T-helper 17 cell (primary cell): Measurements from ENCODE around the gene KAT2B. TPM values are rescaled to one million over a fixed set of nuclear protein-coding genes. Genes with fewer than 3 reads are reported as not detected.

Source experiments
- ATAC-seq: fragments of 150-1000 bp; cut with Tn5 transposase; 2 replicates; pipeline ENCODE4 v1.10.0; 2021; ENCODE audit warnings: mild to moderate bottlenecking, moderate library complexity
- DNase-seq, 3 donors: peaks; one replicate each; pipeline versions ENCODE4 v3.0.0 to v3.0.0-alpha.2; 2020 to 2021
- H3K9me3 ChIP-seq: one replicate; pipeline ENCODE4 v1.7.0; 2013; ENCODE audit warnings: low read length, mild to moderate bottlenecking; ENCODE audit not compliant: control insufficient read depth, poor library complexity, severe bottlenecking
- H3K27ac Mint-ChIP-seq: one replicate; pipeline ENCODE4 v1.8.0; 2022; ENCODE audit warnings: mild to moderate bottlenecking, moderate library complexity, mixed read lengths
- H3K27me3 Mint-ChIP-seq: one replicate; pipeline ENCODE4 v1.8.0; 2022; ENCODE audit warnings: mixed read lengths
- H3K36me3 Mint-ChIP-seq: one replicate; pipeline ENCODE4 v1.8.0; 2022; ENCODE audit warnings: low read depth, mixed read lengths
- H3K4me1 Mint-ChIP-seq: one replicate; pipeline ENCODE4 v1.8.0; 2022; ENCODE audit warnings: mild to moderate bottlenecking, mixed read lengths
- H3K4me3 Mint-ChIP-seq: one replicate; pipeline ENCODE4 v1.8.0; 2022; ENCODE audit warnings: mild to moderate bottlenecking, moderate library complexity, mixed read lengths
- total RNA-seq, 4 donors: library from RNA in 2 of 4; stranded (reverse) in 2 of 4; gene quantifications; one replicate each; pipeline ENCODE4 v1.2.3 and lab custom pipeline; 2022 to 2026

The KAT2B gene
- total RNA-seq, 2 donors from 2014 or later: 157 to 161 TPM

GRCh38 chr3:20047341-20047779 lies 7.1 kb downstream of the KAT2B start:
- Mint-ChIP-seq H3K27ac (peak overlapping the region; percentile 92), H3K36me3 (no peaks in the 10 kb centered on the region), H3K27me3 (no peaks in the 10 kb centered on the region), H3K4me3 (peak overlapping the region; percentile 55), H3K4me1 (peaks cover 72% of the 10 kb centered on the region)
- ATAC-seq: no peak
- no peak for DNase-seq
- no peaks in the 10 kb centered on the region for H3K9me3 ChIP-seq

- H3K4me1 Mint-ChIP-seq: peaks cover 74% of the 10 kb centered on the region
- no peak for ATAC-seq
- DNase-seq: no peak
- H3K27me3 Mint-ChIP-seq: no peaks in the 10 kb centered on the region
- H3K36me3 Mint-ChIP-seq: no peaks in the 10 kb centered on the region
- H3K4me3 Mint-ChIP-seq: peak overlapping the region; percentile 68
- no peaks in the 10 kb centered on the region for H3K9me3 ChIP-seq
- peak overlapping the region; percentile 92 for H3K27ac Mint-ChIP-seq
Measured at GRCh38 chr3:20047976-20048883, 8.0 kb downstream of the KAT2B start.

GRCh38 chr3:20051123-20051806 lies 11.0 kb downstream of the KAT2B start:
- H3K4me1 Mint-ChIP-seq: peaks cover 55% of the 10 kb centered on the region
- H3K4me3 Mint-ChIP-seq: peak overlapping the region; percentile 67
- DNase-seq (no peak), ATAC-seq (peak; percentile 51)
- peak overlapping the region; percentile 92 for H3K27ac Mint-ChIP-seq
- H3K27me3 Mint-ChIP-seq: no peaks in the 10 kb centered on the region
- no peaks in the 10 kb centered on the region for H3K9me3 ChIP-seq
- no peaks in the 10 kb centered on the region for H3K36me3 Mint-ChIP-seq

- no peaks in the 10 kb centered on the region for H3K9me3 ChIP-seq
- no peaks in the 10 kb centered on the region for H3K36me3 Mint-ChIP-seq
- ATAC-seq: no peak
- H3K4me3 Mint-ChIP-seq: peak overlapping the region; percentile 36
- H3K27me3 Mint-ChIP-seq: no peaks in the 10 kb centered on the region
- DNase-seq: no peak
- H3K27ac Mint-ChIP-seq: peak overlapping the region; percentile 92
- peaks cover 46% of the 10 kb centered on the region for H3K4me1 Mint-ChIP-seq
Measured at GRCh38 chr3:20052851-20053250, 12.6 kb downstream of the KAT2B start.

- DNase-seq: peak in 2 of 3 donors; percentile 24 to 60
- H3K9me3 ChIP-seq: no peaks in the 10 kb centered on the region
- no peaks in the 10 kb centered on the region for H3K27me3 Mint-ChIP-seq
- no peaks in the 10 kb centered on the region for H3K36me3 Mint-ChIP-seq
- H3K27ac Mint-ChIP-seq: no peak overlapping the region
- peak; percentile 86 for ATAC-seq
- H3K4me1 Mint-ChIP-seq: peaks cover 35% of the 10 kb centered on the region
- no peak overlapping the region for H3K4me3 Mint-ChIP-seq
Measured at GRCh38 chr3:20054549-20054987, 14.3 kb downstream of the KAT2B start.

- Mint-ChIP-seq H3K27me3 (no peaks in the 10 kb centered on the region), H3K4me3 (no peak overlapping the region), H3K4me1 (peaks cover 34% of the 10 kb centered on the region), H3K27ac (no peak overlapping the region), H3K36me3 (peaks cover 3% of the 10 kb centered on the region)
- H3K9me3 ChIP-seq: no peaks in the 10 kb centered on the region
- ATAC-seq: peak; percentile 44
- DNase-seq: no peak
Measured at GRCh38 chr3:20055020-20055775, 15.0 kb downstream of the KAT2B start.

- no peaks in the 10 kb centered on the region for H3K9me3 ChIP-seq
- Mint-ChIP-seq H3K27ac (no peak overlapping the region), H3K4me3 (no peak overlapping the region), H3K27me3 (no peaks in the 10 kb centered on the region), H3K36me3 (peaks cover 3% of the 10 kb centered on the region), H3K4me1 (peaks cover 32% of the 10 kb centered on the region)
- ATAC-seq: no peak
- DNase-seq: no peak
Measured at GRCh38 chr3:20055842-20056241, 15.6 kb downstream of the KAT2B start.

GRCh38 chr3:20056725-20057611 lies 16.7 kb downstream of the KAT2B start:
- H3K36me3 Mint-ChIP-seq: peaks cover 3% of the 10 kb centered on the region
- DNase-seq (no peak), ATAC-seq (no peak)
- peaks cover 28% of the 10 kb centered on the region for H3K4me1 Mint-ChIP-seq
- no peak overlapping the region for H3K4me3 Mint-ChIP-seq
- H3K27ac Mint-ChIP-seq: no peak overlapping the region
- no peaks in the 10 kb centered on the region for H3K27me3 Mint-ChIP-seq
- no peaks in the 10 kb centered on the region for H3K9me3 ChIP-seq

GRCh38 chr3:20057612-20058180 lies 17.4 kb downstream of the KAT2B start:
- no peaks in the 10 kb centered on the region for H3K9me3 ChIP-seq
- Mint-ChIP-seq H3K36me3 (peaks cover 3% of the 10 kb centered on the region), H3K4me3 (no peak overlapping the region), H3K4me1 (peaks cover 27% of the 10 kb centered on the region), H3K27ac (no peak overlapping the region), H3K27me3 (no peaks in the 10 kb centered on the region)
- no peak for ATAC-seq
- DNase-seq: no peak

GRCh38 chr3:20059929-20060328 lies 19.7 kb downstream of the KAT2B start:
- H3K27ac Mint-ChIP-seq: no peak overlapping the region
- H3K4me3 Mint-ChIP-seq: no peak overlapping the region
- H3K27me3 Mint-ChIP-seq: no peaks in the 10 kb centered on the region
- DNase-seq (no peak), ATAC-seq (no peak)
- peaks cover 3% of the 10 kb centered on the region for H3K36me3 Mint-ChIP-seq
- no peaks in the 10 kb centered on the region for H3K9me3 ChIP-seq
- peaks cover 40% of the 10 kb centered on the region for H3K4me1 Mint-ChIP-seq

- H3K9me3 ChIP-seq: no peaks in the 10 kb centered on the region
- peaks cover 3% of the 10 kb centered on the region for H3K36me3 Mint-ChIP-seq
- H3K4me3 Mint-ChIP-seq: peak overlapping the region; percentile 83
- DNase-seq (no peak), ATAC-seq (peak; percentile 65)
- H3K27me3 Mint-ChIP-seq: no peaks in the 10 kb centered on the region
- peaks cover 48% of the 10 kb centered on the region for H3K4me1 Mint-ChIP-seq
- no peak overlapping the region for H3K27ac Mint-ChIP-seq
Measured at GRCh38 chr3:20060974-20061685, 20.9 kb downstream of the KAT2B start.
